K562 (cell line): ENCODE measurements around the gene CHST7. TPM values are rescaled to one million over a fixed set of nuclear protein-coding genes. Genes with fewer than 3 reads are reported as not detected.
A peak's percentile ranks its signal among the peaks of the same experiment; 100 is the strongest.

Experiments used
- AFF4 ChIP-seq: sonication (generic); formaldehyde crosslinking; IDR thresholded peaks from 2 replicates; pipeline ENCODE4 v1.8.0; 2023; ENCODE audit warnings: mild to moderate bottlenecking, missing genetic modification reagents
- BRF1 ChIP-seq: IDR thresholded peaks from 3 replicates; pipeline ENCODE4 v1.6.1; 2011; ENCODE audit warnings: borderline replicate concordance, mild to moderate bottlenecking; ENCODE audit not compliant: insufficient read length; ENCODE audit errors: extremely low read depth
- CREB1 ChIP-seq, 2 experiments: sonication (generic) in 1 of 2; formaldehyde crosslinking in 1 of 2; IDR thresholded peaks; 2 replicates each; pipeline versions ENCODE4 v1.6.1 to v1.8.0; 2012 to 2022; ENCODE audit warnings: inconsistent platforms in 1 of 2, mild to moderate bottlenecking in 1 of 2, missing genetic modification reagents in 1 of 2, moderate library complexity in 1 of 2
- FOXO4 ChIP-seq: fragments of 450-650 bp; formaldehyde crosslinking; IDR thresholded peaks from 2 replicates; pipeline ENCODE4 v1.4.0; 2020; ENCODE audit warnings: mild to moderate bottlenecking, moderate library complexity
- HEY1 ChIP-seq: fragments of 250-450 bp; sonication (Bioruptor Pico); IDR thresholded peaks from 2 replicates; pipeline ENCODE4 v1.5.0; 2020; ENCODE audit warnings: mild to moderate bottlenecking, moderate library complexity, borderline replicate concordance
- HNRNPK ChIP-seq: fragments of 200-400 bp; formaldehyde crosslinking; IDR thresholded peaks from one replicate; pipeline ENCODE4 v1.6.1; 2018; ENCODE audit warnings: mild to moderate bottlenecking, low read depth, low read length; ENCODE audit not compliant: poor library complexity, severe bottlenecking
- KLF1 ChIP-seq: fragments of 450-650 bp; IDR thresholded peaks from 2 replicates; pipeline ENCODE4 v1.6.1; 2016; ENCODE audit warnings: missing genetic modification characterization, missing compliant biosample characterization
- MTA1 ChIP-seq: fragments of 450-650 bp; IDR thresholded peaks from 2 replicates; pipeline ENCODE4 v1.6.1; 2017; ENCODE audit warnings: borderline replicate concordance
- MTA3 ChIP-seq: fragments of 450-650 bp; formaldehyde crosslinking; IDR thresholded peaks from 2 replicates; pipeline ENCODE4 v1.6.1; 2017; ENCODE audit warnings: mild to moderate bottlenecking, borderline replicate concordance
- RERE ChIP-seq: sonication (generic); formaldehyde crosslinking; IDR thresholded peaks from 2 replicates; pipeline ENCODE4 v1.8.0; 2023; ENCODE audit warnings: missing genetic modification reagents, mild to moderate bottlenecking, borderline replicate concordance
- SRSF7 ChIP-seq: fragments of 200-400 bp; formaldehyde crosslinking; optimal IDR thresholded peaks from 2 replicates; pipeline ENCODE3; 2017; ENCODE audit warnings: mild to moderate bottlenecking, low read depth, low read length
- TBP ChIP-seq: optimal IDR thresholded peaks from 2 replicates; pipeline ENCODE3; 2011; ENCODE audit warnings: low read depth, low read length, improper control_type of control experiment
- TCFL5 ChIP-seq: fragments of 250-450 bp; sonication (Bioruptor Pico); conservative IDR thresholded peaks from 2 replicates; pipeline ENCODE4 v1.6.1; 2021; ENCODE audit warnings: mild to moderate bottlenecking, moderate library complexity, matching md5 sums
- ZNF311 ChIP-seq: fragments of 250-450 bp; sonication (Bioruptor Pico); IDR thresholded peaks from 2 replicates; pipeline ENCODE4 v1.4.0; 2020; ENCODE audit warnings: mild to moderate bottlenecking, moderate library complexity
- ZNF780A ChIP-seq: fragments of 250-450 bp; sonication (Bioruptor Pico); IDR thresholded peaks from 2 replicates; pipeline ENCODE4 v1.5.0; 2021; ENCODE audit warnings: mild to moderate bottlenecking
- polyA plus RNA-seq, 8 experiments: library from polyadenylated mRNA; depleted of rRNA in 4 of 8; stranded (reverse) in 5 of 8; unstranded in 3 of 8; fragments of >200 nt; fragmentation: Nextera tagmentation in 2 of 8; fragmentation: Illumina TruSeq in 1 of 8; extraction: Ambion mirVana in 2 of 8; extraction: Trizol in 1 of 8; gene quantifications; 2 replicates each; pipeline versions ENCODE4 v1.2.1 to v1.2.3, GENCODE V29; 2011 to 2014; ENCODE audit warnings: inconsistent platforms in 1 of 8, missing spikeins in 1 of 8
- total RNA-seq, 7 experiments: library from RNA; depleted of rRNA in 6 of 7; stranded (reverse); fragments of >200 nt in 6 of 7; fragmentation: Illumina TruSeq in 2 of 7; extraction: Trizol in 2 of 7; gene quantifications; 2 replicates each; pipeline versions ENCODE4 v1.2.1 to v1.2.3, GENCODE V29; 2011 to 2021; ENCODE audit warnings: low replicate concordance in 1 of 7

CHST7 gene
- total and polyA plus RNA-seq, 9 of the 15 experiments (the other 6 are each of a cell fraction or from before 2014, with no cell fraction given): 0.04 to 0.41 (median 0.09) TPM; not detected in 2

- TF ChIP-seq RERE (CRISPR knock-in tag) (no peak), CREB1 (IDR thresholded peaks at IDR 0.05) (peak; percentile 50), CREB1 (CRISPR knock-in tag; IDR thresholded peaks at IDR 0.05) (no peak), AFF4 (CRISPR knock-in tag) (no peak), TBP (peak; percentile 67), ZNF780A (CRISPR knock-in tag) (no peak), BRF1 (no peak), TCFL5 (no peak), HNRNPK (no peak), FOXO4 (no peak), KLF1 (tag) (0 out of 2 replicates have a peak, but pooled peaks have one; percentile 37), MTA3 (no peak), HEY1 (no peak), MTA1 (no peak), SRSF7 (no peak), ZNF311 (no peak)
Measured at GRCh38 chrX:46545111-46546005, 28.2 kb upstream of the CHST7 start, which contains the start of gene ZNF674 (continued).
